Heart right ventricle (tissue), 16 donors: ENCODE data around the gene HDAC2. TPM values are rescaled to one million over a fixed set of nuclear protein-coding genes. Genes with fewer than 3 reads are reported as not detected.

ENCODE experiments used
- ATAC-seq, 8 donors: fragments of 200-7000 bp; cut with Tn5 transposase; one replicate each; pipeline ENCODE4 v1.9.1; 2020; ENCODE audit warnings: mild to moderate bottlenecking in 8 of 8, moderate library complexity in 8 of 8, moderate number of reproducible peaks in 1 of 8
- DNase-seq, 2 donors: peaks; one replicate each; pipeline ENCODE4 v3.0.0-alpha.2; 2020
- H3K27ac ChIP-seq, 10 donors: fragments of 200-600 bp; sonication (generic) in 2 of 10; one replicate each; pipeline versions ENCODE4 v1.5.0 to v1.8.0; 2020 to 2022; ENCODE audit warnings: mild to moderate bottlenecking in 3 of 10
- H3K27me3 ChIP-seq, 7 donors: fragments of 200-600 bp; one replicate each; pipeline ENCODE4 v1.8.0; 2021 to 2022; ENCODE audit warnings: mild to moderate bottlenecking in 2 of 7
- H3K36me3 ChIP-seq, 9 donors: fragments of 200-600 bp; sonication (generic) in 1 of 9; one replicate each; pipeline versions ENCODE4 v1.5.0 to v1.8.0; 2020 to 2022; ENCODE audit warnings: mild to moderate bottlenecking in 2 of 9
- H3K4me1 ChIP-seq, 9 donors: fragments of 200-600 bp; sonication (generic) in 1 of 9; one replicate each; pipeline versions ENCODE4 v1.5.0 to v1.8.0; 2020 to 2022; ENCODE audit warnings: mild to moderate bottlenecking in 4 of 9
- H3K4me3 ChIP-seq, 10 donors: fragments of 200-600 bp; sonication (generic) in 2 of 10; one replicate each; pipeline versions ENCODE4 v1.5.0 to v1.8.0; 2020 to 2022; ENCODE audit warnings: mild to moderate bottlenecking in 7 of 10, moderate library complexity in 2 of 10
- H3K9me3 ChIP-seq, 11 donors: fragments of 200-600 bp in 10 of 11; sonication (generic) in 2 of 11; one replicate each; pipeline versions ENCODE4 v1.5.0 to v1.8.0; 2013 to 2022; ENCODE audit warnings: mild to moderate bottlenecking in 2 of 11, control low read depth in 1 of 11, moderate library complexity in 1 of 11
- CTCF ChIP-seq, 9 donors: fragments of 200-600 bp; sonication (generic) in 2 of 9; IDR thresholded peaks; one replicate each; pipeline versions ENCODE4 v1.5.0 to v1.8.0; 2021 to 2022; ENCODE audit warnings: antibody characterized with exemption in 9 of 9, mild to moderate bottlenecking in 5 of 9, moderate library complexity in 1 of 9
- WGBS, 2 donors: extraction: QIAGEN DNeasy Blood & Tissue Kit; methylation state at CpG; one replicate each; pipeline ENCODE4 v1.1.7; 2013; ENCODE audit warnings: inconsistent platforms in 1 of 2; 5-methylcytosine and 5-hydroxymethylcytosine counted together
- intact Hi-C, 10 donors: fragments of 100-400 bp; cut with DNase I; formaldehyde crosslinking; loops; one replicate each; pipeline versions ENCODE4 v1.11.1 to v1.14.2; 2022
- polyA plus RNA-seq, 2 donors: library from polyadenylated mRNA; stranded (reverse); fragments of 200-250 nt; gene quantifications; one replicate each; pipeline ENCODE4 v1.2.3, GENCODE V29; 2013
- total RNA-seq, 10 donors: library from RNA; stranded (reverse); fragmentation: NEBNext Ultra II Directional in 3 of 10; extraction: Animal tissue kit (Norgen Biotek cat#: 25700) in 3 of 10; gene quantifications; one replicate each; pipeline versions ENCODE4 v1.2.1 to v1.2.4, GENCODE V29; 2021 to 2023
- donor health status: Arrhythmogenic right ventricular cardiomyopathy.
- donor health status: ischemic (EF 13 %, LVEDD 7.1; RV severe dilation, severe dysfunction).
- donor health status: healthy with polysubstance abuse.
- donor health status: DM: no; HTN: yes; CAD: no.
- donor health status: DM: no; HTN: no; CAD: no.
- donor health status: ischemic (EF 25% LVEDD 6.9; RV normal size, moderate dysfunction).
- donor health status: ischemic (EF 25% LVEDD 5.7; RV mildly dilated, moderate dysfunction).
- donor health status: healthy.
- donor health status: DM: yes; HTN: yes; CAD: no.
- donor health status: Ischemic cardiomyopathy.
- donor health status: ischemic (EF 35%, LVEDD 5.7; RV mildly dilated, moderate dysfunction).
- donor health status: nonischemic (EF 11% LVEDD 7.7; RV severe dilation, severe dysfunction).
- donor health status: DM: yes; HTN: yes; CAD: no.
- donor health status: PGD.
- donor health status: ischemic (EF 29% LVEDD 5.4; RV normal size, mild dysfunction).
- donor health status: nonischemic (EF 23%, LVEDD 6.1; RV moderate dilation, normal function).

Gene HDAC2
- total and polyA plus RNA-seq, 12 donors, result 23.2 to 60.2 (median 46.2) TPM

DNA sequence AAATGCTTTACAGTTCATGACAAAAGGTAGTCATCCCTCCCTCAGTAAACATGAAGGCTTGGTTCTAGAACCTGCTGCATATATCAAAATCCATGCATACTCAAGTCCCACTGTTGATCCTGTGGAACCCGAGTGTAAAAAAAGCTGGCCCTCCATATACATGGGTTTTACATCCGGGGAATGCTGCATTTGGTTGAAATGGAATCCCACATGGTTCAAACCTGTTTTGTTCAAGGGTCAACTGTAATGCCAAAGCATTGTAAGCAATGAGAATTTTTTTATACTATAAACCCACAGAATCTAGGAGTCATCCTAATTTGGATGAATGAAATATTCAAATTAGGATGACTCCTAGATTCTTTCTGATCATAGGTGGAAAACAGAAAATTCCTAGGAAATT lies 5.9 kb upstream of the HDAC2 start:
- H3K27ac ChIP-seq, result no peak overlapping the region
- WGBS, 2 donors, result 93 to 98% methylated on average over 2 of the region's 2 CpGs
- no peaks in the 10 kb centered on the region for H3K9me3 ChIP-seq
- H3K4me1 ChIP-seq, result peaks cover 0 to 7% (median 2%) of the 10 kb centered on the region in 9 donors
- ATAC-seq (no peak), DNase-seq (no peak)
- TF ChIP-seq CTCF (IDR thresholded peaks at IDR 0.05), result no peak
- no peaks in the 10 kb centered on the region for H3K36me3 ChIP-seq
- no peaks in the 10 kb centered on the region for H3K27me3 ChIP-seq
- intact Hi-C loops, result no loop called here
- H3K4me3 ChIP-seq, result no peak overlapping the region

DNA sequence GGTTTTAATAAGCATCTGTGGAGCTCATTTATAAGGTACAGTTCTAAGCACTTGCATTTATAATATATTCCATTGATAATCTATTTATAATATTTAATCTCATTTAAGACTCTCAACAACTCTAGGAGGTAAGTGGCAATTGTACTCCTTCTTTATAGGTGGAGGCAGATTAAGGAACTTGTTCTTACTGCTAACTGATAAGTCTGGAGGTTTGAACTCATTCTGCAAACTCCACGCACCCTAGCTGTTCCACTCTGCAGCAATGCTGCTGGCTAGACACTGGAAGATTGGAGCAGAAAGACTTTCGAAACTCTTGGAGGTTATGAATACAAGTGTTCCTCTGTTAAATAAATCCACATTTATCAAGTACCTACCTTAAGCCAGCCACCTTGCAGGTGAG lies 793 bp upstream of the HDAC2 start:
- no peak for ATAC-seq
- H3K4me1 ChIP-seq, result peaks cover 0 to 38% (median 36%) of the 10 kb centered on the region in 9 donors
- H3K27ac ChIP-seq, result peak overlapping the region in 9 of 10 donors; percentile 91 to 97 (median 95)
- no peak for DNase-seq
- no peaks in the 10 kb centered on the region for H3K36me3 ChIP-seq
- intact Hi-C loops, result no loop called here
- TF ChIP-seq CTCF (IDR thresholded peaks at IDR 0.05), result no peak
- no peaks in the 10 kb centered on the region for H3K9me3 ChIP-seq
- no peaks in the 10 kb centered on the region for H3K27me3 ChIP-seq
- H3K4me3 ChIP-seq, result peak overlapping the region; percentile 63 to 99 (median 90)
- 80 to 94% methylated on average over 2 of the region's 2 CpGs for WGBS, 2 donors

DNA sequence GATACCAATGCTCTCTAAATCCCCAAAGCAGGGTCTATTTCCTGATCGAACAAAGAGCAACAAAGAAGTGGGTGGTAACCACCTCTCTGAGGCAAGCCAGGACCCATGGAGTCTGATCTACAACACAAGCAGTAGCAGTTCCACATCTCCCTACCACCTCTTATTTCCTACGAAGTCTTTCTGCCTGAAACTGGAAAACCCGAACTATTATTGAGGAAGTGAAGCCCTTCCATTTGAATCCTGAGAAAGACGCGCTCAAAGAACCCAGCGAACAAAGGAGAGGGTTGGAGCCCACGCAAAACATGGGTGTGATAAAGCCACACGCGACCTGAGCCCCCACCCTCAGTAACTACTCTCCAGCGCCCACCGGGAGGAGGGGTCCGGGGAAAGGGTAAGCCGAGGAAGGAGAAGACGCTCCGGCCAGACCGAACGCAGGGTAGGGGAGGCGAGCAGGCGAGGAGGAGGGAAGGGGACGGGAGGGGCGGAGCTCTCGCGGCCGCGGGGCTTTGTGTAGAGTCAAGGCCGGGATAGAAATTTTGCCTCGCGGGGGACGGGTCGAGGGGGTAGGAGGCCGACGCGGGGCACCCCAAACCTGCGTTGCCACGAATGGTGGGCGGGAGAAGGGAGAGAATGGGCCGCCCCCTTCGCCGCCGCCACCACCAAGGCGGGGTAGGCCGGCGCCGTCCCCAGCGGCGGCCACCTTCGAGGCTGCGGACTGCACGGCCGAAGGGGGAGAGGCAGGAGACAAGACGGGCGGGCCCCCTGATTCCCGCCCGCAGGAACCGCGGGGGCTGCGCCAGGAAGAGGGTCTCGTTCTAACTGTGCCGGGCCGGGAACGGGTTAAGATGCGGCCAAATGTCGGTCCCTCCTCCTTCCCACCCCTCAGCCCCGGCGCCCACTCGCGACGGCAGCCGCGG lies 802 bp downstream of the HDAC2 start:
- no peak for TF ChIP-seq CTCF (IDR thresholded peaks at IDR 0.05)
- ATAC-seq (peak; percentile 43 to 76 (median 55)), DNase-seq (peak; percentile 54 to 62)
- Histone ChIP-seq H3K36me3 (no peaks in the 10 kb centered on the region), H3K27ac (peak overlapping the region; percentile 64 to 97 (median 95)), H3K4me1 (peaks cover 0 to 51% (median 38%) of the 10 kb centered on the region in 9 donors), H3K4me3 (peak overlapping the region; percentile 63 to 99 (median 90)), H3K9me3 (no peaks in the 10 kb centered on the region), H3K27me3 (no peaks in the 10 kb centered on the region)
- intact Hi-C loops, result no loop called here
- WGBS, 2 donors, result 1% methylated on average over 60 to 69 of the region's 70 CpGs

GRCh38 chr6:113968472-113968871 lies 2.5 kb downstream of the HDAC2 start:
- Histone ChIP-seq H3K9me3 (no peaks in the 10 kb centered on the region), H3K36me3 (no peaks in the 10 kb centered on the region), H3K27ac (no peak overlapping the region), H3K4me3 (peak overlapping the region in 3 of 10 donors; percentile 82 to 93 (median 89)), H3K4me1 (peaks cover 0 to 62% (median 41%) of the 10 kb centered on the region in 9 donors), H3K27me3 (no peaks in the 10 kb centered on the region)
- no peak for TF ChIP-seq CTCF (IDR thresholded peaks at IDR 0.05)
- ATAC-seq (no peak), DNase-seq (no peak)
- intact Hi-C loops, result no loop called here
- WGBS, 2 donors, result 33 to 42% methylated on average over 6 of the region's 6 CpGs
